Calu3 (cell line): ENCODE results near the gene SPESP1. TPM values are rescaled to one million over a fixed set of nuclear protein-coding genes. Genes with fewer than 3 reads are reported as not detected.

ENCODE experiments used
- BruUV-seq: library from RNA; stranded (reverse); fragments of 400-500 nt; replicated peaks from 2 replicates; lab custom pipeline; 2021; lab: Mats Ljungman, UMichigan
- CTCF ChIA-PET: fragments of 300-600 bp; sonication (Branson Sonifier 250); formaldehyde crosslinking; loops from one replicate; lab custom pipeline; 2022; ENCODE audit warnings: antibody characterized with exemption; lab: Charles Lee
- DNase-seq: peaks from one replicate; pipeline ENCODE4 v3.0.0; 2022
- H3K27ac Mint-ChIP-seq: one replicate; pipeline ENCODE4 v1.8.0; 2022; ENCODE audit warnings: mixed read lengths; ENCODE audit not compliant: unreplicated experiment
- H3K27me3 Mint-ChIP-seq: one replicate; pipeline ENCODE4 v1.8.0; 2022; ENCODE audit warnings: mixed read lengths; ENCODE audit not compliant: unreplicated experiment
- H3K36me3 Mint-ChIP-seq: one replicate; pipeline ENCODE4 v1.8.0; 2022; ENCODE audit warnings: mild to moderate bottlenecking, moderate library complexity, mixed read lengths; ENCODE audit not compliant: insufficient read depth, unreplicated experiment
- H3K4me1 Mint-ChIP-seq: one replicate; pipeline ENCODE4 v1.8.0; 2022; ENCODE audit warnings: mild to moderate bottlenecking, low read depth, mixed read lengths; ENCODE audit not compliant: unreplicated experiment
- H3K4me3 Mint-ChIP-seq: one replicate; pipeline ENCODE4 v1.8.0; 2022; ENCODE audit warnings: mild to moderate bottlenecking, low read depth, moderate library complexity, mixed read lengths; ENCODE audit not compliant: unreplicated experiment
- H3K9me3 Mint-ChIP-seq: one replicate; pipeline ENCODE4 v1.8.0; 2022; ENCODE audit warnings: low read depth, mixed read lengths; ENCODE audit not compliant: unreplicated experiment
- intact Hi-C: fragments of 100-400 bp; cut with micrococcal nuclease; formaldehyde crosslinking; loops from one replicate; pipeline ENCODE4 v1.10.0; 2022; ENCODE audit not compliant: unreplicated experiment
- total RNA-seq: library from RNA; stranded (reverse); gene quantifications from 2 replicates; pipeline ENCODE4 v1.2.3, GENCODE V29; 2022
- TF ChIP-seq, protein P1 (sequence below): fragments of 200-600 bp; IDR thresholded peaks from one replicate; pipeline ENCODE4 v1.8.0; 2022; ENCODE audit warnings: antibody characterized with exemption; ENCODE audit not compliant: unreplicated experiment

The SPESP1 gene
- total RNA-seq, 1 experiment from 2014 or later, result not detected

DNA sequence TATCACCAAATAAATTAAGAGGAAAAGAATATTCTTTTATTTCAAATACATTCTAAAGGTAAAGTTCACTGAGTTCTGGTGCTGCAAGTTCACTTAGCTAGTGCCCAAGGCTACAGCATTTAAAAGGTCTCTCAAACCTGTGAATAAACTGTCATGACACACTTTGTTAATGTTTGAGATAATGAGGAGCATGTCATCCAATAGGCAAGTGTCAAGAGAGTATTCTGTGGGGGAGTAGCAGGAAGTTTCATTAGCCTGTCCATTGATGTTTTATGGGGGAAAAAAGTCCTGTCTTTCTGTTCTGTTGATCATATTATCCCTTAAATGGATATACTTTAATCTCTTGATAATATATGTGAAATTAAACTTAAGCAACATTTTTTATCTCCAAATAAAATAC, 4.0 kb downstream of the SPESP1 start:
- Mint-ChIP-seq H3K4me3 (no peak overlapping the region), H3K4me1 (no peaks in the 10 kb centered on the region), H3K9me3 (no peaks in the 10 kb centered on the region), H3K27ac (no peak overlapping the region), H3K27me3 (no peaks in the 10 kb centered on the region), H3K36me3 (no peaks in the 10 kb centered on the region)
- intact Hi-C loops, result no loop called here
- BruUV-seq, result no TSS peak
- TF ChIP-seq, protein P1, sequence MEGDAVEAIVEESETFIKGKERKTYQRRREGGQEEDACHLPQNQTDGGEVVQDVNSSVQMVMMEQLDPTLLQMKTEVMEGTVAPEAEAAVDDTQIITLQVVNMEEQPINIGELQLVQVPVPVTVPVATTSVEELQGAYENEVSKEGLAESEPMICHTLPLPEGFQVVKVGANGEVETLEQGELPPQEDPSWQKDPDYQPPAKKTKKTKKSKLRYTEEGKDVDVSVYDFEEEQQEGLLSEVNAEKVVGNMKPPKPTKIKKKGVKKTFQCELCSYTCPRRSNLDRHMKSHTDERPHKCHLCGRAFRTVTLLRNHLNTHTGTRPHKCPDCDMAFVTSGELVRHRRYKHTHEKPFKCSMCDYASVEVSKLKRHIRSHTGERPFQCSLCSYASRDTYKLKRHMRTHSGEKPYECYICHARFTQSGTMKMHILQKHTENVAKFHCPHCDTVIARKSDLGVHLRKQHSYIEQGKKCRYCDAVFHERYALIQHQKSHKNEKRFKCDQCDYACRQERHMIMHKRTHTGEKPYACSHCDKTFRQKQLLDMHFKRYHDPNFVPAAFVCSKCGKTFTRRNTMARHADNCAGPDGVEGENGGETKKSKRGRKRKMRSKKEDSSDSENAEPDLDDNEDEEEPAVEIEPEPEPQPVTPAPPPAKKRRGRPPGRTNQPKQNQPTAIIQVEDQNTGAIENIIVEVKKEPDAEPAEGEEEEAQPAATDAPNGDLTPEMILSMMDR, result no peak
- DNase-seq, result no peak
- CTCF ChIA-PET, result no interaction called here

GRCh38 chr15:68935400-68935937, 5.1 kb downstream of the SPESP1 start:
- no peaks in the 10 kb centered on the region for H3K27me3 Mint-ChIP-seq
- no peaks in the 10 kb centered on the region for H3K9me3 Mint-ChIP-seq
- intact Hi-C loops, result no loop called here
- no peaks in the 10 kb centered on the region for H3K4me1 Mint-ChIP-seq
- no peak overlapping the region for H3K4me3 Mint-ChIP-seq
- TF ChIP-seq, protein P1, result no peak
- DNase-seq, result no peak
- CTCF ChIA-PET, result interaction anchor here (0.5 to 0.6 kb wide), 2 partner anchors 13 to 15 kb away, joined by 5 read pairs; no protein-coding TSS in a partner anchor
- no peaks in the 10 kb centered on the region for H3K36me3 Mint-ChIP-seq
- no peak overlapping the region for H3K27ac Mint-ChIP-seq
- BruUV-seq, result no TSS peak

DNA sequence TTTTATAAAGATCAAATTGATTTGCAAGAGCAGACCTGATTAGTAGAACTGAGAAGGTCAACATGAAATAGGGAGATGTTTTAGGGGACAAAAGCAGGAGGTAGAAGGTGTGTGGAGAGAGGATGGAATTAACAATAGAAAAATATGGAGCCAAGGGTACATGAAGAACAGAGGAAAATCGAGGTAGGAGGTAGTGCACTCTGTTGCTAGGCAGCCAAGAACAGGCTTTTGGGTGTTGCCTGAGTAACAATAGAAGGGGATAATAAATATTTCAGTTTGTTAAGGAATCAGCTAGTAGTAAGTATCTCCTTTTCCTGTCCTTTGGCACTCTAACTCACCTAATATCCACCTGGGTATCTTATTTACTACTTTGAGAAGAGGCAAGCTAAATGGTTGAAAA, 9.2 kb downstream of the SPESP1 start:
- BruUV-seq, result no TSS peak
- Mint-ChIP-seq H3K27ac (no peak overlapping the region), H3K9me3 (no peaks in the 10 kb centered on the region), H3K27me3 (no peaks in the 10 kb centered on the region), H3K4me1 (peaks cover 2% of the 10 kb centered on the region), H3K4me3 (no peak overlapping the region), H3K36me3 (no peaks in the 10 kb centered on the region)
- TF ChIP-seq, protein P1, result no peak
- intact Hi-C loops, result no loop called here
- CTCF ChIA-PET, result no interaction called here
- DNase-seq, result no peak

GRCh38 chr15:68951813-68952212, 21.5 kb downstream of the SPESP1 start:
- H3K9me3 Mint-ChIP-seq, result no peaks in the 10 kb centered on the region
- no peak overlapping the region for H3K4me3 Mint-ChIP-seq
- no peak overlapping the region for H3K27ac Mint-ChIP-seq
- TF ChIP-seq, protein P1, result no peak
- BruUV-seq, result no TSS peak
- H3K36me3 Mint-ChIP-seq, result no peaks in the 10 kb centered on the region
- DNase-seq, result no peak
- CTCF ChIA-PET, result no interaction called here
- intact Hi-C loops, result no loop called here
- peaks cover 31% of the 10 kb centered on the region for H3K27me3 Mint-ChIP-seq
- no peaks in the 10 kb centered on the region for H3K4me1 Mint-ChIP-seq
